ENCODE data around the gene CTH.
"Not testable (repeated sequence)": the region's sequence is repeated elsewhere in the genome, so short reads cannot be mapped to it uniquely, and the experiment has no call there.

DNA sequence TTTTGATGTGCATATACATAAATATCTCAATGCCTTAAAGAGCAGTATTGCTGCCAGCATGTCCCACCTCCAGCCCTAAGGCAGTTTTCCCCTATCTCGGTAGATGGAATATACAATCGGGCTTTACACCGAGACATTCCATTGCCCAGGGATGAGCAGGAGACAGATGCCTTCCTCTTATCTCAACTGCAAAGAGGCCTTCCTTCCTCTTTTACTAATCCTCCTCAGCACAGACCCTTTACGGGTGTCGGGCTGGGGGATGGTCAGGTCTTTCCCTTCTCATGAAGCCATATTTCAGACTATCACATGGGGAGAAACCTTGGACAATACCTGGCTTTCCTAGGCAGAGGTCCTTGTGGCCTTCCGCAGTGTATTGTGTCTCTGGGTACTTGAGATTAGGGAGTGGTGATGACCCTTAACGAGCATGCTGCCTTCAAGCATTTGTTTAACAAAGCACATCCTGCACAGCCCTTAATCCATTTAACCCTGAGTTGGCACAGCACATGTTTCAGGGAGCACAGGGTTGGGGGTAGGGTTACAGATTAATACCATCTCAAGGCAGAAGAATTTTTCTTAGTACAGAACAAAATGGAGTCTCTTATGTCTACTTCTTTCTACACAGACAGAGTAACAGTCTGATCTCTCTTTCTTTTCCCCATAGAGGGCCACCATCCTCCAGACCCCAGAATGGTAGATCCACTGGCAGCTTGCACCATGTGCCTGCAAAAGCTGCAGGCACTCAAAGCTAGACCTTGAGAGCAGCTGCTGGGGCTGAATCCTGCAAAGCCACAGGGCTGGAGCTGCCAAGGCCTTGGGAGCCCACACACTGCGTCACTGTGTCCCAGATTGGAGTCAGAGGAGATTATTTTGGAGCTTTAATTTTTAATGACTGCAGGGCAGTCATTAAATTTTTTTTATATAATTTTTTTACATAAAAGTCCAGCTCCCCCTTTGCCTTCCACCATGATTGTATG lies 50.0 kb downstream of the CTH start:
- TF ChIP-seq, protein P1, sequence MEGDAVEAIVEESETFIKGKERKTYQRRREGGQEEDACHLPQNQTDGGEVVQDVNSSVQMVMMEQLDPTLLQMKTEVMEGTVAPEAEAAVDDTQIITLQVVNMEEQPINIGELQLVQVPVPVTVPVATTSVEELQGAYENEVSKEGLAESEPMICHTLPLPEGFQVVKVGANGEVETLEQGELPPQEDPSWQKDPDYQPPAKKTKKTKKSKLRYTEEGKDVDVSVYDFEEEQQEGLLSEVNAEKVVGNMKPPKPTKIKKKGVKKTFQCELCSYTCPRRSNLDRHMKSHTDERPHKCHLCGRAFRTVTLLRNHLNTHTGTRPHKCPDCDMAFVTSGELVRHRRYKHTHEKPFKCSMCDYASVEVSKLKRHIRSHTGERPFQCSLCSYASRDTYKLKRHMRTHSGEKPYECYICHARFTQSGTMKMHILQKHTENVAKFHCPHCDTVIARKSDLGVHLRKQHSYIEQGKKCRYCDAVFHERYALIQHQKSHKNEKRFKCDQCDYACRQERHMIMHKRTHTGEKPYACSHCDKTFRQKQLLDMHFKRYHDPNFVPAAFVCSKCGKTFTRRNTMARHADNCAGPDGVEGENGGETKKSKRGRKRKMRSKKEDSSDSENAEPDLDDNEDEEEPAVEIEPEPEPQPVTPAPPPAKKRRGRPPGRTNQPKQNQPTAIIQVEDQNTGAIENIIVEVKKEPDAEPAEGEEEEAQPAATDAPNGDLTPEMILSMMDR (IDR thresholded peaks at IDR 0.05): not testable (repeated sequence)
- TF ChIP-seq POLR2AphosphoS5 (IDR thresholded peaks at IDR 0.05; ENCODE audit: low read depth, low read length); RXRA (IDR thresholded peaks at IDR 0.05; ENCODE audit: borderline replicate concordance, low read depth); TAF1 (IDR thresholded peaks at IDR 0.05; ENCODE audit: borderline replicate concordance, low read depth, low read length); YY1 (IDR thresholded peaks at IDR 0.05; ENCODE audit: low read depth): not testable (repeated sequence)

Measured in SK-N-SH (cell line).